Osteocyte (in vitro differentiated cells): ENCODE measurements around the gene CRY1. TPM values are rescaled to one million over a fixed set of nuclear protein-coding genes. Genes with fewer than 3 reads are reported as not detected.

ENCODE experiments used
- DNase-seq: peaks from one replicate; pipeline ENCODE4 v3.0.0; 2021; ENCODE audit warnings: mixed read lengths; ENCODE audit not compliant: unreplicated experiment; ENCODE audit errors: extremely low spot score
- H3K27ac Mint-ChIP-seq: one replicate; pipeline ENCODE4 v1.8.0; 2021; ENCODE audit warnings: mild to moderate bottlenecking, mixed read lengths; ENCODE audit not compliant: unreplicated experiment
- H3K27me3 Mint-ChIP-seq: one replicate; pipeline ENCODE4 v1.8.0; 2021; ENCODE audit warnings: mixed read lengths; ENCODE audit not compliant: unreplicated experiment
- H3K36me3 Mint-ChIP-seq: one replicate; pipeline ENCODE4 v1.8.0; 2021; ENCODE audit warnings: mixed read lengths; ENCODE audit not compliant: unreplicated experiment
- H3K4me1 Mint-ChIP-seq: one replicate; pipeline ENCODE4 v1.8.0; 2021; ENCODE audit warnings: mixed read lengths; ENCODE audit not compliant: unreplicated experiment
- H3K4me3 Mint-ChIP-seq: one replicate; pipeline ENCODE4 v1.8.0; 2021; ENCODE audit warnings: mild to moderate bottlenecking, moderate library complexity, mixed read lengths; ENCODE audit not compliant: unreplicated experiment
- H3K9me3 Mint-ChIP-seq: one replicate; pipeline ENCODE4 v1.8.0; 2021; ENCODE audit warnings: mixed read lengths; ENCODE audit not compliant: unreplicated experiment
- total RNA-seq: library from RNA; stranded (reverse); gene quantifications from 2 replicates; pipeline ENCODE4 v1.2.1, GENCODE V29; 2021
- TF ChIP-seq, protein P1 (sequence below): fragments of 200-600 bp; sonication (generic); IDR thresholded peaks from 2 replicates; pipeline ENCODE4 v1.5.0; 2021; ENCODE audit warnings: antibody characterized with exemption, mild to moderate bottlenecking, moderate library complexity

The CRY1 gene
- total RNA-seq, 1 donor from 2014 or later, result 25.7 TPM

DNA sequence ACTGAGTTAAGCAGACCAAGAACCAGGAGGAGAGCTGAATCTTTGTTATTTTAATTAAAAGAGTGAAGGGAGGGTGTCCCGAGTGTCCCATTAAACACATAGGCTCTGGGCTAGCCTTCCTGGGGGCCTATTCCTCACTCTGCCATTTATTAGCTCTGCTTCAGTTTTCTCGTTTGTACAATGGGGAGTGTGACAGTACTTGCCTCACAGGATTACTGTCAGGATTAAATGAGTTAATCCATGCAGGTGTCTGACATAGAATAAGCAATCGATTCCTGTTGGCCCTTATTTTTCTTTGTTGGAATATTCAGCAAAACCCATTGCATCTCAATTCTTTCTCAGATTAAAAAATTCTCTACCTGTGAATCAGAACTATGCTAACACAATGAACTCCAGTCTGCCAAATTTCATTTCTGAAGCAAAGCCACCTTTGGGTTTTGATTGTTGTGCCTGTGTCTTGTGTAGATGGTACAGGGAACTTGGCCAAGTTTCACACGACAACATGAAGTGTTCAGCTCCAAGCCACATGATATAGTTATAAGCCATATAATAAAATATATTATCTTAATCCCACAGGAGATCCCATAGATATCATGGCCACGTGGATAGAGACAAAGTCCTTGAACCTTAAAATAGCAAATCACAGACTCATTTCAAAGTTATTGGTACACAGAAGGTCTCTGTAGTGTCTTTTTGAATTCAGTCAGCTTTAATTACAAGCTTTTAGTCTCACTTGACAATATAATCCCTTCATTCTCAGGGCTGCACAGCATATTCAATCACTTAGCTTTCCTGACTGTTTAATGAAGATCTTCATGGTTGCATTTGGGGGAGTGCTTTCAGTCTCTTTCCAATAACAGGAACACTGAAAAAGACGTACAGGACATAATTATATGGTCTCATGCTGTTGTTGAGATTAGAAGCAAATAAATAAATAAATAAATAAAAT, 34.4 kb upstream of the CRY1 start:
- H3K4me1 Mint-ChIP-seq, result no peaks in the 10 kb centered on the region
- no peaks in the 10 kb centered on the region for H3K36me3 Mint-ChIP-seq
- peaks cover 26% of the 10 kb centered on the region for H3K27me3 Mint-ChIP-seq
- H3K9me3 Mint-ChIP-seq, result no peaks in the 10 kb centered on the region
- H3K27ac Mint-ChIP-seq, result no peak overlapping the region
- TF ChIP-seq, protein P1, sequence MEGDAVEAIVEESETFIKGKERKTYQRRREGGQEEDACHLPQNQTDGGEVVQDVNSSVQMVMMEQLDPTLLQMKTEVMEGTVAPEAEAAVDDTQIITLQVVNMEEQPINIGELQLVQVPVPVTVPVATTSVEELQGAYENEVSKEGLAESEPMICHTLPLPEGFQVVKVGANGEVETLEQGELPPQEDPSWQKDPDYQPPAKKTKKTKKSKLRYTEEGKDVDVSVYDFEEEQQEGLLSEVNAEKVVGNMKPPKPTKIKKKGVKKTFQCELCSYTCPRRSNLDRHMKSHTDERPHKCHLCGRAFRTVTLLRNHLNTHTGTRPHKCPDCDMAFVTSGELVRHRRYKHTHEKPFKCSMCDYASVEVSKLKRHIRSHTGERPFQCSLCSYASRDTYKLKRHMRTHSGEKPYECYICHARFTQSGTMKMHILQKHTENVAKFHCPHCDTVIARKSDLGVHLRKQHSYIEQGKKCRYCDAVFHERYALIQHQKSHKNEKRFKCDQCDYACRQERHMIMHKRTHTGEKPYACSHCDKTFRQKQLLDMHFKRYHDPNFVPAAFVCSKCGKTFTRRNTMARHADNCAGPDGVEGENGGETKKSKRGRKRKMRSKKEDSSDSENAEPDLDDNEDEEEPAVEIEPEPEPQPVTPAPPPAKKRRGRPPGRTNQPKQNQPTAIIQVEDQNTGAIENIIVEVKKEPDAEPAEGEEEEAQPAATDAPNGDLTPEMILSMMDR, result no peak
- no peak overlapping the region for H3K4me3 Mint-ChIP-seq
- DNase-seq, result no peak

DNA sequence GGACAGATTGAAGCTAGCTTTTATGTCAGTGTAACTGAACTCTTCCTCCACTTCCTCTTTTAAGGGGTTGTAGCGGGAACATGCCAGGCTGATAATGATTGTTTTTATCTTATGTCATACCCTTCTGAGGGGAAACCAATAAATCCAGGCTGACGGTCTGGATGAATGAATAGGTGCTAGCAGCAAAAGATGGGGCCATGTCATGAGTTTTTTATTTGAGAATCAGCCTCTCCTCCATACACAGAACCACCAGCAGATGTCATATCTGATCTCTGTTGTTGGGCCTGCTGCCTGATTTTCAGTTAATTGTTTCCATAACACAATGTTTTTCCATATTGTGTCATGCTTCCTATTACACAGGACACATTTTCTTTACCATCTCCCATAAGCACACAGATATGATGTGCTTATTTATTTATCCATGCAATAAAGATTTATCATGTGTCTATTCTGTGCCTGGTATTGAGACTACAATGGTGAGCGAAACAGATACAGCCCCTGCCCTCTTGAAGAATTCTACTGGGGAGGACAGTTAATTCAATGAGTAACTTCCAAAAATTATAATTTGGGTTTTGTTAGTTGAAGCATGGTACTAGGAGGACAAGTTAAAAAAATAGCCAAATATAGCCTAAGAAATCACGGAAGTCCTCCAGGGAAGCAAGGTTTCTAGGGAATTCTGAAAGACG, 33.6 kb upstream of the CRY1 start:
- no peak for DNase-seq
- no peaks in the 10 kb centered on the region for H3K9me3 Mint-ChIP-seq
- no peaks in the 10 kb centered on the region for H3K36me3 Mint-ChIP-seq
- H3K4me1 Mint-ChIP-seq, result no peaks in the 10 kb centered on the region
- H3K27ac Mint-ChIP-seq, result no peak overlapping the region
- TF ChIP-seq, protein P1, result peak; percentile 41
- H3K4me3 Mint-ChIP-seq, result no peak overlapping the region
- H3K27me3 Mint-ChIP-seq, result peaks cover 29% of the 10 kb centered on the region

- TF ChIP-seq, protein P1, result no peak
- H3K27ac Mint-ChIP-seq, result no peak overlapping the region
- H3K9me3 Mint-ChIP-seq, result no peaks in the 10 kb centered on the region
Measured at GRCh38 chr12:107125833-107126232, 32.5 kb upstream of the CRY1 start.

DNA sequence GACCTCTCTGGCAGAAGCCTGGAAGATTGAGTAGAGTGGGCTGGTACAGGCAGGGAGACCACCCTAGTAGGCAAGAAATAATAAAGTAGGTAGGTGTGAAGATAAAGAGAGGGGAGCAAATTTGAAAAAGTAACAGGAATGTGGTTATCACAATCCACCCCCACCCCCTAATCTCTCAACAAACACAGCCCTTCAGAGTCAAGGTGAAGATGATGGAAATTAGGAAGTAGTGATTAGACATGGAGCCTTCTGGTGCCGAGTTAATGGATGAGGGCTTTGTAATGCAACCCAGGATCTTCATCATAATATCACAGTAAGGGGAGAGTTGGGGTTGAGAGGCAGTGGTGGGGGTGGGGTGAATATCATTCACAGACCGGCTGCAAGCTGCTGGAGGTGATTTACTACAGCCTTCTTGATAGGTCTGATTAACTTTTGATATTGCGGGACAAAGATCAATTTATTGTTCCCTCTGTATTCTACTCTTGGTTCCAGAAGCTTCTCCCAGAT, 29.2 kb upstream of the CRY1 start:
- no peak for DNase-seq
- Mint-ChIP-seq H3K36me3 (no peaks in the 10 kb centered on the region), H3K4me3 (no peak overlapping the region), H3K4me1 (no peaks in the 10 kb centered on the region), H3K9me3 (no peaks in the 10 kb centered on the region), H3K27ac (no peak overlapping the region), H3K27me3 (peaks cover 52% of the 10 kb centered on the region)
- TF ChIP-seq, protein P1, result no peak

More at GRCh38 chr12:107125833-107126232, 32.5 kb upstream of the CRY1 start:
- no peaks in the 10 kb centered on the region for H3K36me3 Mint-ChIP-seq
- no peaks in the 10 kb centered on the region for H3K4me1 Mint-ChIP-seq
- no peak for DNase-seq
- no peak overlapping the region for H3K4me3 Mint-ChIP-seq
- H3K27me3 Mint-ChIP-seq, result peaks cover 32% of the 10 kb centered on the region

GRCh38 chr12:107119091-107119490, 25.7 kb upstream of the CRY1 start:
- peaks cover 50% of the 10 kb centered on the region for H3K27me3 Mint-ChIP-seq

More at GRCh38 chr12:107119091-107119490, 25.7 kb upstream of the CRY1 start:
- H3K4me1 Mint-ChIP-seq, result no peaks in the 10 kb centered on the region
- TF ChIP-seq, protein P1, result no peak
- no peaks in the 10 kb centered on the region for H3K36me3 Mint-ChIP-seq
- no peak for DNase-seq
- H3K4me3 Mint-ChIP-seq, result no peak overlapping the region
- H3K27ac Mint-ChIP-seq, result no peak overlapping the region
- no peaks in the 10 kb centered on the region for H3K9me3 Mint-ChIP-seq
